Measurements from ENCODE around the gene SLC8A3.

The SLC8A3 gene

GRCh38 chr14:70059545-70059944 lies 129.2 kb downstream of the SLC8A3 start:
- DNase-seq (ENCODE audit: low spot score): no peak
- H3K27ac ChIP-seq: no peak overlapping the region
- TF ChIP-seq, protein P1, sequence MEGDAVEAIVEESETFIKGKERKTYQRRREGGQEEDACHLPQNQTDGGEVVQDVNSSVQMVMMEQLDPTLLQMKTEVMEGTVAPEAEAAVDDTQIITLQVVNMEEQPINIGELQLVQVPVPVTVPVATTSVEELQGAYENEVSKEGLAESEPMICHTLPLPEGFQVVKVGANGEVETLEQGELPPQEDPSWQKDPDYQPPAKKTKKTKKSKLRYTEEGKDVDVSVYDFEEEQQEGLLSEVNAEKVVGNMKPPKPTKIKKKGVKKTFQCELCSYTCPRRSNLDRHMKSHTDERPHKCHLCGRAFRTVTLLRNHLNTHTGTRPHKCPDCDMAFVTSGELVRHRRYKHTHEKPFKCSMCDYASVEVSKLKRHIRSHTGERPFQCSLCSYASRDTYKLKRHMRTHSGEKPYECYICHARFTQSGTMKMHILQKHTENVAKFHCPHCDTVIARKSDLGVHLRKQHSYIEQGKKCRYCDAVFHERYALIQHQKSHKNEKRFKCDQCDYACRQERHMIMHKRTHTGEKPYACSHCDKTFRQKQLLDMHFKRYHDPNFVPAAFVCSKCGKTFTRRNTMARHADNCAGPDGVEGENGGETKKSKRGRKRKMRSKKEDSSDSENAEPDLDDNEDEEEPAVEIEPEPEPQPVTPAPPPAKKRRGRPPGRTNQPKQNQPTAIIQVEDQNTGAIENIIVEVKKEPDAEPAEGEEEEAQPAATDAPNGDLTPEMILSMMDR (conservative IDR thresholded peaks at IDR 0.05; ENCODE audit: low read depth): no peak
- POLR2A ChIA-PET (ENCODE audit: low non-redundant PET): no interaction called here
- CTCF ChIA-PET: interaction anchor here (0.6 kb wide), 1 partner anchor 85 kb away, joined by 4 read pairs; no protein-coding TSS in a partner anchor

DNA sequence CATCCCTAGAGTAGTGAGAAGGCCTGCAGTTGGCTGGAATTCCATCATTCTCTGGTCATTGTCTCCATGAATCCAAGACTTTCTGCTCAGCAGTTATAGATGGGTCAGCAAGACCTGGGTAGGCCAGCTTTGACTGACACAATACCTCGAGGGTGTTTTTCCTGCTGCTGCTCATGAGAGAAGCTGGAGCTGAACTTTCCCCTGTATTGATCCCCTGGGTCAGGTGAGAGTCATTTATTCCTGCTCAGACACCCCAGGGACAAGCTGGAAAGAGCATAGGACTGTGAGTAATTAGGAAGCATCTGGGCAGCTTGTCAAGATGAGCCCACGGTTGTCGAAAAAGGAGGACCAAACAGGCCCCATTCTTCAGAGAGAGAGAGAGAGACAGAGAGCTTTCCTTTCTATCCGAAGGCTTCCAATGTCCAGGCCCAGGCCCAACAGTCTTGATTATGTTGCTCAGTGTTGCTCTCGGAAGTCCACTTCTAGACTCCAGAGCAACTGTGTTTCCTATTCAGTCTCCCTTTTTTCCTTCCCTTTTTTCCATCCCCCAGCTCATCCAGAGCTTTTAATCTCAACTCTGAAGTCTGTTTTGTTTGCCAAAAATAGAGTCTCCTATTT lies 131.1 kb downstream of the SLC8A3 start:
- ChIA-PET POLR2A (ENCODE audit: low non-redundant PET) (no interaction called here), CTCF (interaction anchor here (0.7 to 1.0 kb wide), 3 partner anchors 16 to 1014 kb away, joined by 3 read pairs; no protein-coding TSS in a partner anchor)
- no peak overlapping the region for H3K27ac ChIP-seq
- DNase-seq (ENCODE audit: low spot score): no peak
- TF ChIP-seq, protein P1 (conservative IDR thresholded peaks at IDR 0.05; ENCODE audit: low read depth): no peak

GRCh38 chr14:70052990-70053389 lies 135.8 kb downstream of the SLC8A3 start:
- POLR2A ChIA-PET (ENCODE audit: low non-redundant PET): no interaction called here
- CTCF ChIA-PET: interaction anchor here (0.6 to 1.4 kb wide), 2 partner anchors 21 to 108 kb away, joined by 5 read pairs; no protein-coding TSS in a partner anchor
- no peak overlapping the region for H3K27ac ChIP-seq
- peak; percentile 19 for DNase-seq (ENCODE audit: low spot score)
- TF ChIP-seq, protein P1 (conservative IDR thresholded peaks at IDR 0.05; ENCODE audit: low read depth): no peak

DNA sequence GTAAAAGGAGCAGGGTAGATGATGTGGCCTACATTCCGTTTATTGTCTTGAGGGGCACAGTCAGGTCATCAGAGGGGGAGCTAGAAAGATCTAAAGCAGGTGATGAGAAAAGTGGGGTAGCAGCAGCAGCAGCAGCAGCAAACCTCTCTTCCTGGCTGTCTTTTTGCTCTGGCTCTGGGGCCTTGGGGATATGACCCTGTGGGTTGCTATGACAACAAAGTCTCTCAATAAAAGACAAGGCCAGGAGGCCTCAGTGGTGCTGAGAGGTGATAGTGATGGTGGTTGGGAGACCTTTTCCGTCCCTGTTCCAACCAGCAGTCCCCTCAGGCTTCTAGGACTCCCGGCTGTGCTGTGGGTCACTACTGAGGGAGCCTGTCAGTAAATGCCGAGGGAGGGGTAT lies 138.6 kb downstream of the SLC8A3 start:
- TF ChIP-seq, protein P1 (conservative IDR thresholded peaks at IDR 0.05; ENCODE audit: low read depth): no peak
- DNase-seq (ENCODE audit: low spot score): no peak

DNA sequence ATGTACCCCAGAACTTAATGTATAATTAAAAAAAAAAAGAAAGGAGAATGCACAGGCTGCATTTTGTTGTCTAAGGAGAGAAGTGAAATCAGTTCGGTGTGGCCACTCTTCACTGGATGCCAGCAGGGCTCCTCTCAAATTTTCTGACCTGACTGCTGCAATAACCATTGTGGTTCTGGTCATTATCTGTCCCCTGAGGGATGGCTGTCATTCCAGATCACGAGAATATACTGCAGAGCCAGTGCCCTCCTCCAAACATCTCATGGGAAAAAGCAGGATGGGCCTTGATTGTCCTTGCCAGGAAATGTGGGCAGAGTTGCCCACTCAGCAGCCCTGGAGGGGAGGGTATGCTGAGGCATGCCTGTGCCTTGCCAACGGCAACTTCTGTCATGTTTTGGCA lies 139.1 kb downstream of the SLC8A3 start:
- CTCF ChIA-PET: interaction anchor here (0.7 kb wide), 1 partner anchor 22 kb away, joined by 3 read pairs; no protein-coding TSS in a partner anchor
- DNase-seq (ENCODE audit: low spot score): no peak
- no peak overlapping the region for H3K27ac ChIP-seq
- POLR2A ChIA-PET (ENCODE audit: low non-redundant PET): no interaction called here
- TF ChIP-seq, protein P1 (conservative IDR thresholded peaks at IDR 0.05; ENCODE audit: low read depth): no peak

More for the DNA sequence above, 138.6 kb downstream of the SLC8A3 start:
- POLR2A ChIA-PET (ENCODE audit: low non-redundant PET): no interaction called here
- H3K27ac ChIP-seq: no peak overlapping the region
- CTCF ChIA-PET: no interaction called here

GRCh38 chr14:70048313-70048654 lies 140.5 kb downstream of the SLC8A3 start:
- POLR2A ChIA-PET (ENCODE audit: low non-redundant PET): no interaction called here
- CTCF ChIA-PET: interaction anchor here (0.6 kb wide), 1 partner anchor 711 kb away, joined by 3 read pairs; no protein-coding TSS in a partner anchor
- TF ChIP-seq, protein P1 (conservative IDR thresholded peaks at IDR 0.05; ENCODE audit: low read depth): no peak
- DNase-seq (ENCODE audit: low spot score): no peak
- H3K27ac ChIP-seq: no peak overlapping the region
